Measurements from ENCODE around the gene TBL1XR1. TPM values are rescaled to one million over a fixed set of nuclear protein-coding genes. Genes with fewer than 3 reads are reported as not detected.
"Not testable (repeated sequence)": the region's sequence is repeated elsewhere in the genome, so short reads cannot be mapped to it uniquely, and the experiment has no call there.

Gene TBL1XR1
- total RNA-seq, 1 donor from 2014 or later: 90.8 TPM

- DNase-seq (no peak), ATAC-seq (ENCODE audit: poor library complexity) (no peak)
- intact Hi-C loops (cut with DNase I): no loop called here
These were observed 183.5 kb downstream of the TBL1XR1 start for GRCh38 chr3:177013681-177014280.

DNA sequence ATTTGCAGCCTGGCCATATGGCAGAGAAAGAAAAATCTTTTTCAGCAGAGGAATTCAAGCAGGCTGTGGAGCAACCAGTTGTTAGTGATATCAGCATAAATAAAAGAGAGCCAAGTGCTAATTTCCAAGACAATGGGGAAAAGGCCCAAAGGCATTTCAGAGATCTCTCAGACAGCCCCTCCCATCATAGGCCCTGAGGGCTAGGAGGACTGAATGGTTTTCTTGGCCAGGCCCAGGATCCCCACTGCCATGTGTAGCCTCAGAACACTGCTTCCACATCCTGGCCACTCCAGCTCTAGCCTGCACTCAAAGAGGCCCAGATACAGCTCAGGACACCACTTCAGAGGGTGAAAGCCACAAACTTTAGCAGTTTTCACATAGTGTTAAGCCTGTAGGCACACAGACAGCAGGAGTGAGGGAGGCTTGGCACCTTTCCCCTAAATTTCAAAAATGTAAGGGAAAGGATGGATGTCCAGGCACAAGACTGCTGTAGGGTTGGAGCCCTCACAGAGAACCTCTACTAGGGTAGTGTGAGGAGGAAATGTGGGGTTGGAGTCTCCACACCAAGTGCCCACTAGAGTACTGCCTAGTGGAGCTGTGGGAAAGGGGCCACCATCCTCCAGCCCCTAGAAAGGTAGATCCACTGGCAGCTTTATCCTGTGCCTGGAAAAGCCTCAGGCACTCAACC is 191.4 kb downstream of the TBL1XR1 start:
- no peak for ATAC-seq (ENCODE audit: poor library complexity)
- DNase-seq: no peak

GRCh38 chr3:177000159-177000558 is 197.1 kb downstream of the TBL1XR1 start:
- DNase-seq; ATAC-seq (ENCODE audit: poor library complexity); intact Hi-C loops (cut with DNase I): not testable (repeated sequence)

More for the DNA sequence above, 191.4 kb downstream of the TBL1XR1 start:
- intact Hi-C loops (cut with DNase I): no loop called here

DNA sequence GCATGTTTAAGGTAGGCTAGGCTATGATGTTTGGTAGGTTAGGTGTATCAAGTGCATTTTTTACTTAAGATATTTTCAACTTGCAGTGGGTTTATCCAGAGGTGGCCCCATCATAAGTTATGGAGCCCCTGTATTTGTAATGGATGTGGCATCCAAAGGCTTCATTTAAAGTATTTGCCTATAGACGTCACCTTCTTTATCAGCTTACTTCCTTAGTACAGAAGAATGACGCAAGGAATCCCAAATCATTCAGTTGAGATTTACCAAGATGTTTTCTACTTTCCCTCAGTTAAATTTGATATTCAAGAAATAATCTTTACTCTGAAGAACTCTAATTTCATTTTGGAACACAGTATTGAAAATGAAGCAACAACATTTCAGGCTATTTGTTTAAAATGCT is 201.3 kb downstream of the TBL1XR1 start:
- ATAC-seq (ENCODE audit: poor library complexity): no peak
- intact Hi-C loops (cut with DNase I): no loop called here

DNA sequence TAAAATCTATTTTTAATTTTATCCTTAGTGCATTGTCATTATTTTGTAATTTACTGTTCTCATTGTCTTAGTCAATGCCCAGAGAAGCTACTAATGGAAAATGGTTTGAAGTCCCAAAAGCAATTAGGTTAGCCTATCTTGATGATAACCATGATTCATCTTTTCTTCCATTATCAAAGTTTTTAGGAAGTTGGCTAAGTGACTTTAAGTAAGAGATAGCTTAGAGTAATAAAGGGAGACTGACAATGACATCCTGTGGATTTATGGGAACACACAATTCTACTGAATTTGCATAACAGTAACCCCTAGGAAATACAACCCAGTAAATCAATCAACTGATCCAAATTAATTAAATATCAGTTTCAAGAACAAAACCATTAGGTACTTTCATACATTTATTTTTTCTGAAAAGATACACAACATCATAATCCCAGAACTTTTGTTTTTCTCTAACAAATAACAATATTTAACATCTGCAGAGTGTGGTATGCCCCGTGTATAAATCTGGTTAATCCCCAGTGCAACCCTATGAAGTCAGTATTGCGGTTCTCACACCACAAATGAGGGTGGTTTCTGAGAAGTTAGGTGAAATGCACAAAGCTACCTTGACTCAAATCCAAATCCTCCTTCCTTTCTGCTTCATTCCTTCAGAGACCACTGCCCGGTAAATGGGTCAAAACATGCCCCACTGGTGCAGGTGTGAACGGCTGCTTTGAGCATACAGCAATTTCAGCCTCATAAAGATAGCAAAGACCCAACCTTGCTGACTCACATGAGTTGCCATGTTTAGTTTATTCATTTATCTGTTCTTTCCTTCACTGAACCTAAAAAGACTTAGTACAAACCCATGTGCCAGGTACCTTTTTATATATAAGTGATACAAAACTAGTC is 202.1 kb downstream of the TBL1XR1 start:
- no peak for ATAC-seq (ENCODE audit: poor library complexity)
- no peak for DNase-seq
- intact Hi-C loops (cut with DNase I): no loop called here

More for the DNA sequence above, 201.3 kb downstream of the TBL1XR1 start:
- no peak for DNase-seq

DNA sequence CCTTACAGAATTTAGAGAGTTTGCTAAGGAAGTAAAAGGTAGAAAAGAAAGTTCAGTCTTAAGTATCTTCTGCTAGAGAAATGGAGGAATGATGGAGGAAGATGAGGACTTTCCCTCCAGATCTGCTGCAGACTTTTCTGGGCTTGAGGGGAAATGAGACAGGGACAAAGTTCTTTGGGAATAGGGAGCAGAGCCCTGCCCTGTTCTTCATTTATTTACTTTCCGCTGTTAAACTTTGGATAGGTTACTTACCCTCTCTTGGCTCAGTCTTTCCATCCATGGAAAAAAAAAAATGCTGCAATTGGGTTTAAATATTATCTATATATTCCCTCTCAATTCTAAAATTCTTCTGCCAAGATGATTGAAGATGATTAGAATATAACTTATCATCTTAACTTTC is 202.9 kb downstream of the TBL1XR1 start:
- DNase-seq: no peak
- intact Hi-C loops (cut with DNase I): no loop called here
- no peak for ATAC-seq (ENCODE audit: poor library complexity)

- DNase-seq: no peak
- ATAC-seq (ENCODE audit: poor library complexity): no peak
- intact Hi-C loops (cut with DNase I): no loop called here
These were observed 204.3 kb downstream of the TBL1XR1 start for GRCh38 chr3:176992978-176993377.

- no peak for ATAC-seq (ENCODE audit: poor library complexity)
- intact Hi-C loops (cut with DNase I): no loop called here
These were observed 204.7 kb downstream of the TBL1XR1 start for GRCh38 chr3:176992565-176992964.

DNA sequence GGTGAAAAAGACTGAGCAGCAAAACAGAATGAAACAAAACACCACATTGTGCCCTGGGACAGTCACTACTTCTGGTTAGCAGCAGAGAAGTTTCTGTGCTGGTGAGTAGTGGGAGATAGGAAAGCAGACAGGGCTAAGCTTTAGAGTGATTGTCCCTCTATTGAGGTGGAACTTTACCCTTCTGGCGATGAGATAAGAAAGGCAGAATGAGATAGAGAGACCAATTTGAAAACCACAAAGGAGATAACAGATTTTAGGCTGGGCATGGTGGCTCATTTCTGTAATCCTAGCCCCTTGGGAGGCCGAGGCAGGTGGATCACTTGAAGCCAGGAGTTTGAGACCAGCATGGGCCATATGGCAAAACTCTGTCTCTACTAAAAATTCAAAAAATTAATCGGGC is 208.5 kb downstream of the TBL1XR1 start:
- intact Hi-C loops (cut with DNase I): no loop called here
- ATAC-seq (ENCODE audit: poor library complexity) (no peak), DNase-seq (no peak)

More at GRCh38 chr3:176992565-176992964, 204.7 kb downstream of the TBL1XR1 start:
- DNase-seq: no peak

- no peak for DNase-seq
- peak; percentile 60 for ATAC-seq (ENCODE audit: poor library complexity)
- intact Hi-C loops (cut with DNase I): no loop called here
These were observed 209.2 kb downstream of the TBL1XR1 start for GRCh38 chr3:176987901-176988650.

GRCh38 chr3:176978441-176978840 is 218.8 kb downstream of the TBL1XR1 start:
- intact Hi-C loops (cut with DNase I): no loop called here
- DNase-seq (no peak), ATAC-seq (ENCODE audit: poor library complexity) (no peak)

DNA sequence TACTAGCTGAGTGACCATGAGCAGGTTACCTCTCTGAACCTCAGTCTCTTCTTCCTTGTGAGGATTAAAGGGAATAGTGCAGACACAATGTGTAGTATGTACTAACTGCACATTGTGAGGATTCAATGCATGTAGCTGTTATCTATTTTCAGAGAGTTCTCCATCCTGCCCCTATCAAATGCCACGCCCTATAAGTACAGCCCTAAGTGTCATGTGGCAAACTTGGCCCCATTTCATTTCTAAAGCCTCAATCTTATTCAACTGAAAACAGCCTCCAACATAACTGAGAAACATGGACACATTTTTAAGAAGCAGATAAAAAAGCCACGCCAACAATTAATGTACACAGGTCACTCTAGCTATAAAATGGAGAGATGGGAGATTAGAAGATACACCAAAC is 220.0 kb downstream of the TBL1XR1 start:
- DNase-seq (no peak), ATAC-seq (ENCODE audit: poor library complexity) (no peak)
- intact Hi-C loops (cut with DNase I): no loop called here

- ATAC-seq (ENCODE audit: poor library complexity): no peak
- intact Hi-C loops (cut with DNase I): no loop called here
- no peak for DNase-seq
These were observed 220.7 kb downstream of the TBL1XR1 start for GRCh38 chr3:176976586-176976985.

GRCh38 chr3:176974279-176974678 is 223.0 kb downstream of the TBL1XR1 start:
- intact Hi-C loops (cut with DNase I): no loop called here
- ATAC-seq (ENCODE audit: poor library complexity) (no peak), DNase-seq (no peak)

DNA sequence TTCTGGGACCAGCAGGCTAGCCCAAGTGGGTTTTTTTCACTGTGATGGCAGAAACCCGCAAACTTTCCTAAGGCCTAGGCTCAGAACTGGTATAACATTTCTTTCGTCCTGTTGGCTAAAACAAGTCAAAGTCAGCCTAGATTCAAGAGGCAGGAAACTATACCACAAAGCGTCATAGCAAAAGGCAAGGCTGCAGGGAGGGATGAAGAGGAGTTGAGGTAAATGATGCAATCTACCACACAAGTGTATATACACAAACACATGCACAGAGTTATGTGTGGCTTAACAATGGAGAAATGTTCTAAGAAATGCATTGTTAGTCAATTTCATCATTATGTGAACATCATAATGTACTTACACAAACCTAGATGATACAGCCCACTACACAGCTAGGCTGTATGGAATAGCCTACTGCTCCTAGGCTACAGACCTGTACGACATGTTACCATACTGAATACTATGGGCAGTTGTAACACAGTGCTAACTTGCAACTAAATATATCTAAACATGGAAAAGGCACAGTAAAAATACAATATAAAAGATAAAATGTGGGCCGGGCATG is 225.6 kb downstream of the TBL1XR1 start:
- intact Hi-C loops (cut with DNase I): no loop called here
- ATAC-seq (ENCODE audit: poor library complexity) (no peak), DNase-seq (no peak)

DNA sequence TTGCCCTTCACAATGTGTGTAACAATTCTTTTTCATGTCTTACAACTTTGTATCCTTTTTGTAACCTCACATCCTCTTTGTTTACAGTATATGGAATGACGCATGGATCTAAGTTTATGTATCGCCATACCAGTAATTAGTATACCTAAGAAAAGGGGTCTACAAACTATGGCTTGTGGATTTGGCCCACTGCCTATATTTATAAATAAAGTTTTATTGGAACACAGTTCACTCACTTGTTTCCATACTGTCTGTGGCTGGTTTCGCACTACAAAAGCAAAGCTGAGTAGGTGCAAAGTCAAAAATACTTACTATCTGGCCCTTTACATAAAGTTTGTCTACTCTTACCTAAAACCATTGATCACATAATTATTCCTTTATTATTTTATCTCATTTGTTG is 226.5 kb downstream of the TBL1XR1 start:
- ATAC-seq (ENCODE audit: poor library complexity): no peak
- DNase-seq: no peak
- intact Hi-C loops (cut with DNase I): no loop called here

DNA sequence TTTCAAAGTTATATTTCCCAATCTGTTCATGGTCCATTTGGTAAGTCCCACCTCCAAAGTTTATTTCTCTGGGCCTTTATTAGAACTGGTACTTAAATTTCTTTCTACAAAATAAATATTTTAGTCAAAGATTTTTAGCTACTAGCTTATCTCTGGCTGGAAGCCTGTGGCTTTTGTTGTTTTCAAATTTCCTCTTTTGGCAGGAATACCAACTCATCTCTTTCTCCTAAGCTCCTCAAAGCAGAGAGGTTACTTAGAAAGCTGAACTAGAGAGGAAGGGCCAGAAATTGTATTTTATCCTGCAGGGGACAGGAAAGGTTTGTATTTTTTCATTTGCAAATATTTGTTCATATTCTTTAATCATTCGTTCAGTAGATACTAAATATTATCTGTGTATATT is 227.8 kb downstream of the TBL1XR1 start:
- ATAC-seq (ENCODE audit: poor library complexity): no peak
- intact Hi-C loops (cut with DNase I): no loop called here
- no peak for DNase-seq
